ENCODE data around the gene TUBB1.
A peak's percentile ranks its signal among the peaks of the same experiment; 100 is the strongest.

The TUBB1 gene

GRCh38 chr20:58990651-58991445 lies 28.4 kb upstream of the TUBB1 start:
- no peak for DNase-seq

GRCh38 chr20:58991715-58992114 lies 27.5 kb upstream of the TUBB1 start:
- no peak for DNase-seq

- no peak for DNase-seq
These were observed 26.3 kb upstream of the TUBB1 start for GRCh38 chr20:58992911-58993310.

GRCh38 chr20:58993332-58994248 lies 25.6 kb upstream of the TUBB1 start:
- peak; percentile 9 for DNase-seq

- no peak for DNase-seq
These were observed 24.7 kb upstream of the TUBB1 start for GRCh38 chr20:58994390-58995159.

GRCh38 chr20:58995461-58996225 lies 23.6 kb upstream of the TUBB1 start:
- no peak for DNase-seq

GRCh38 chr20:58996226-58996611 lies 23.0 kb upstream of the TUBB1 start:
- DNase-seq: no peak

- DNase-seq: no peak
These were observed 22.0 kb upstream of the TUBB1 start for GRCh38 chr20:58997141-58997770.

GRCh38 chr20:58998656-58999055 lies 20.6 kb upstream of the TUBB1 start:
- DNase-seq: no peak

- no peak for DNase-seq
These were observed 18.9 kb upstream of the TUBB1 start for GRCh38 chr20:59000326-59000725.

- no peak for DNase-seq
These were observed 18.2 kb upstream of the TUBB1 start for GRCh38 chr20:59001068-59001448.

GRCh38 chr20:59001449-59002171 lies 17.6 kb upstream of the TUBB1 start:
- DNase-seq: no peak

- DNase-seq: no peak
These were observed 16.8 kb upstream of the TUBB1 start for GRCh38 chr20:59002388-59002787.

- no peak for DNase-seq
These were observed 16.3 kb upstream of the TUBB1 start for GRCh38 chr20:59002874-59003399.

GRCh38 chr20:59003836-59004492 lies 15.3 kb upstream of the TUBB1 start:
- no peak for DNase-seq

- DNase-seq: no peak
These were observed 14.8 kb upstream of the TUBB1 start for GRCh38 chr20:59004493-59004762.

GRCh38 chr20:59004763-59005522 lies 14.3 kb upstream of the TUBB1 start:
- DNase-seq: no peak

GRCh38 chr20:59005523-59006166 lies 13.6 kb upstream of the TUBB1 start:
- DNase-seq: no peak

GRCh38 chr20:59006167-59006863 lies 12.9 kb upstream of the TUBB1 start:
- DNase-seq: no peak

All from NCI-H774 (cell line).